Left lung (tissue), 14 donors: Measurements from ENCODE around the gene ACTR1A. TPM values are rescaled to one million over a fixed set of nuclear protein-coding genes. Genes with fewer than 3 reads are reported as not detected.
A peak's percentile ranks its signal among the peaks of the same experiment; 100 is the strongest.

Experiments
- ATAC-seq: fragments of 200-7000 bp; cut with Tn5 transposase; one replicate; pipeline ENCODE4 v1.9.1; 2020; ENCODE audit warnings: moderate library complexity
- DNase-seq, 4 donors: peaks; one replicate each; pipeline ENCODE4 v3.0.0-alpha.2; 2013 to 2020
- H3K27ac ChIP-seq, 2 donors: fragments of 200-600 bp; sonication (generic) in 1 of 2; one replicate each; pipeline versions ENCODE4 v1.5.0 to v1.8.0; 2020 to 2021
- H3K27me3 ChIP-seq, 2 donors: fragments of 200-600 bp; sonication (generic) in 1 of 2; one replicate each; pipeline versions ENCODE4 v1.5.0 to v1.8.0; 2020 to 2021
- H3K36me3 ChIP-seq, 2 donors: fragments of 200-600 bp; sonication (generic) in 1 of 2; one replicate each; pipeline versions ENCODE4 v1.5.0 to v1.8.0; 2020 to 2021
- H3K4me1 ChIP-seq, 2 donors: fragments of 200-600 bp; one replicate each; pipeline ENCODE4 v1.8.0; 2021
- H3K4me3 ChIP-seq, 2 donors: fragments of 200-600 bp; sonication (generic) in 1 of 2; one replicate each; pipeline versions ENCODE4 v1.5.0 to v1.8.0; 2020 to 2021; ENCODE audit warnings: mild to moderate bottlenecking in 1 of 2
- H3K9me3 ChIP-seq, 2 donors: fragments of 200-600 bp; sonication (generic) in 1 of 2; one replicate each; pipeline versions ENCODE4 v1.5.0 to v1.8.0; 2020 to 2021
- intact Hi-C, 2 donors: fragments of 100-400 bp; cut with DNase I; formaldehyde crosslinking; loops; one replicate each; pipeline versions ENCODE4 v1.11.2 to v1.14.2; 2022
- long read RNA-seq, 12 donors: library from polyadenylated mRNA in 2 of 12; unstranded in 2 of 12; transcript quantifications; one replicate each; pipeline ENCODE4 v2.0.0 and lab custom pipeline, GENCODE V29; 2019 to 2026
- polyA plus RNA-seq, 6 donors: library from polyadenylated mRNA; unstranded; fragments of 120-200 nt; gene quantifications; one replicate each; pipeline ENCODE4 v1.2.1, GENCODE V29; 2013; ENCODE audit not compliant: insufficient read length in 6 of 6
- total RNA-seq, 2 donors: library from RNA; stranded (reverse); fragmentation: NEBNext Ultra II Directional; extraction: Animal tissue kit (Norgen Biotek cat#: 25700); gene quantifications; one replicate each; pipeline ENCODE4 v1.2.1, GENCODE V29; 2021
- TF ChIP-seq, protein P1 (sequence below), 2 donors: fragments of 200-600 bp; sonication (generic) in 1 of 2; IDR thresholded peaks; one replicate each; pipeline versions ENCODE4 v1.5.0 to v1.8.0; 2021; ENCODE audit warnings: antibody characterized with exemption in 2 of 2
- donor health status: DM: no; HTN: yes; CAD: no.
- donor health status: DM: no; HTN: no; CAD: no.

Gene ACTR1A
- total RNA-seq (100 to 1,000 TPM; 104 to 122 TPM), polyA plus RNA-seq (10 to 100 TPM; 78.4 to 92.6 (median 83.6) TPM)
- long read RNA-seq, donor 1, transcript ACTR1A-201 (11 exons, 2,829 nt): major isoform, 18 of 51 reads
- long read RNA-seq, donor 1, partial matches to known transcripts: 15 of 51 reads
- long read RNA-seq, donor 1, other reads (novel, unspliced or antisense): 17 of 51 reads
- long read RNA-seq, donor 2, transcript ACTR1A-201 (11 exons, 2,829 nt): major isoform, 23 of 25 reads
- long read RNA-seq, donor 2, partial matches to known transcripts: 0 of 25 reads
- long read RNA-seq, donor 2, other reads (novel, unspliced or antisense): 0 of 25 reads
- long read RNA-seq, donor 3, transcript ACTR1A-201 (11 exons, 2,829 nt): major isoform, 23 of 24 reads
- long read RNA-seq, donor 3, partial matches to known transcripts: 0 of 24 reads
- long read RNA-seq, donor 3, other reads (novel, unspliced or antisense): 0 of 24 reads
- long read RNA-seq, donor 4, transcript ACTR1A-201 (11 exons, 2,829 nt): major isoform, 41 of 55 reads
- long read RNA-seq, donor 4, partial matches to known transcripts: 0 of 55 reads
- long read RNA-seq, donor 4, other reads (novel, unspliced or antisense): 13 of 55 reads
- long read RNA-seq, donor 5, transcript ACTR1A-201 (11 exons, 2,829 nt): major isoform, 14 of 22 reads
- long read RNA-seq, donor 5, partial matches to known transcripts: 7 of 22 reads
- long read RNA-seq, donor 5, other reads (novel, unspliced or antisense): 0 of 22 reads
- long read RNA-seq, donor 6, transcript ACTR1A-201 (11 exons, 2,829 nt): major isoform, 33 of 39 reads
- long read RNA-seq, donor 6, partial matches to known transcripts: 6 of 39 reads
- long read RNA-seq, donor 6, other reads (novel, unspliced or antisense): 0 of 39 reads
- long read RNA-seq, donor 7, transcript ACTR1A-201 (11 exons, 2,829 nt): major isoform, 11 of 17 reads
- long read RNA-seq, donor 7, partial matches to known transcripts: 6 of 17 reads
- long read RNA-seq, donor 7, other reads (novel, unspliced or antisense): 0 of 17 reads
- long read RNA-seq, donor 8, transcript ACTR1A-201 (11 exons, 2,829 nt): major isoform, 16 of 37 reads
- long read RNA-seq, donor 8, partial matches to known transcripts: 18 of 37 reads
- long read RNA-seq, donor 8, other reads (novel, unspliced or antisense): 0 of 37 reads
- long read RNA-seq, donor 9: 0 reads
- long read RNA-seq, donor 10, transcript ACTR1A-201 (11 exons, 2,829 nt): major isoform, 63 of 77 reads
- long read RNA-seq, donor 10, partial matches to known transcripts: 1 of 77 reads
- long read RNA-seq, donor 10, other reads (novel, unspliced or antisense): 13 of 77 reads
- long read RNA-seq, donor 11, transcript ACTR1A-202 (4 exons, 3,519 nt): minor isoform, 7 of 79 reads
- long read RNA-seq, donor 11, transcript ACTR1A-201 (11 exons, 2,829 nt): major isoform, 54 of 79 reads
- long read RNA-seq, donor 11, partial matches to known transcripts: 15 of 79 reads
- long read RNA-seq, donor 11, other reads (novel, unspliced or antisense): 0 of 79 reads
- long read RNA-seq, donor 12, transcript ACTR1A-201 (11 exons, 2,829 nt): major isoform, 13 of 135 reads
- long read RNA-seq, donor 12, partial matches to known transcripts: 100 of 135 reads
- long read RNA-seq, donor 12, other reads (novel, unspliced or antisense): 21 of 135 reads

DNA sequence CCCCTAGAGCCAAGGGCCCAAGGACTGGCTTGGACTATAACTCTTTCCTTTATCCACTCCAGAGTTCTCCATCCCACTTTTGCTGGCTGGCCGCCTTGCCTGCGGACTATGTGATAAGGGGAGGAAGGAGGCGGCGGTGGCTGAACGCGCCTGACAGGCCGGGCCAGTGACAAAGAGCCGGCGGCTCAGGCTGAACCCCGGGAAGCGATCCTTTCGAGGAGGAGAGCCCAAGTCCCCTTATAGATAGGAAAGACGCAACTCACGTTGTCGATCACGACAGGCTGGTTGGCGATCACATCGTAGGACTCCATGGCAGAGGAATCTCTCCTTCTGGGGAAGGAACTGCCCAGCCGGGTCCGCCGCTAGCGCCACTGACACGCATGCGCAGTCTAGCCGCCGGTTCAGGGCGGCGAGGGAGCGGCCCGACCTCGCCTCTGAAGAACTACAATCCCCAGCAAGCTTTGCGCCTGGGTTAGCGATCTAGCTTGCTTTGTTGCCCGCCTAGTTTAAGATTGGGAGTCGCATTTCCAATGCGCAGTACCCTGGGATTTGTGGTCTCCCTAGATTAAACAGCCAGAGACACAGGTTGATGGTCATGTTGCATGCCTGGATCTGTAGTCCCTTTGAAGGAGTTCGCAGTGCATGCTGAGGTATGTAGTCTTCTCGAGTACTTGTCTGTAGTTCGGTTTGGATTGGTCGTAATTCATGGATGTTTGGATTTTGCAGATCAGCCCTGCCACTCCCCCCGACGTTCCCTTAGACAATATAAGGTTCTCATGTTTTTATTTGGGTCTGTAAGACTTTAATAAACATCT lies at the start of gene ACTR1A:
TSS of gene ACTR1A (minus strand) at position 376 of the 815 bp plus-strand sequence. CDS start at position 311, 65 bp downstream.
- intact Hi-C loops: loop anchor here in 1 of 2 donors (10.0 kb wide), 1 partner anchor 82 kb away; no protein-coding TSS in a partner anchor
- peaks cover 41 to 81% of the 10 kb centered on the region in 2 donors for H3K4me1 ChIP-seq
- H3K27me3 ChIP-seq: no peaks in the 10 kb centered on the region
- no peaks in the 10 kb centered on the region for H3K9me3 ChIP-seq
- TF ChIP-seq, protein P1, sequence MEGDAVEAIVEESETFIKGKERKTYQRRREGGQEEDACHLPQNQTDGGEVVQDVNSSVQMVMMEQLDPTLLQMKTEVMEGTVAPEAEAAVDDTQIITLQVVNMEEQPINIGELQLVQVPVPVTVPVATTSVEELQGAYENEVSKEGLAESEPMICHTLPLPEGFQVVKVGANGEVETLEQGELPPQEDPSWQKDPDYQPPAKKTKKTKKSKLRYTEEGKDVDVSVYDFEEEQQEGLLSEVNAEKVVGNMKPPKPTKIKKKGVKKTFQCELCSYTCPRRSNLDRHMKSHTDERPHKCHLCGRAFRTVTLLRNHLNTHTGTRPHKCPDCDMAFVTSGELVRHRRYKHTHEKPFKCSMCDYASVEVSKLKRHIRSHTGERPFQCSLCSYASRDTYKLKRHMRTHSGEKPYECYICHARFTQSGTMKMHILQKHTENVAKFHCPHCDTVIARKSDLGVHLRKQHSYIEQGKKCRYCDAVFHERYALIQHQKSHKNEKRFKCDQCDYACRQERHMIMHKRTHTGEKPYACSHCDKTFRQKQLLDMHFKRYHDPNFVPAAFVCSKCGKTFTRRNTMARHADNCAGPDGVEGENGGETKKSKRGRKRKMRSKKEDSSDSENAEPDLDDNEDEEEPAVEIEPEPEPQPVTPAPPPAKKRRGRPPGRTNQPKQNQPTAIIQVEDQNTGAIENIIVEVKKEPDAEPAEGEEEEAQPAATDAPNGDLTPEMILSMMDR (IDR thresholded peaks at IDR 0.05): no peak
- H3K27ac ChIP-seq: peak within 1 kb of the TSS; percentile 85 to 91
- H3K4me3 ChIP-seq: peak within 1 kb of the TSS; percentile 92 to 97
- H3K36me3 ChIP-seq: no peaks in the 10 kb centered on the region
- ATAC-seq (peak; percentile 84), DNase-seq (peak; percentile 97 to 99 (median 98))

DNA sequence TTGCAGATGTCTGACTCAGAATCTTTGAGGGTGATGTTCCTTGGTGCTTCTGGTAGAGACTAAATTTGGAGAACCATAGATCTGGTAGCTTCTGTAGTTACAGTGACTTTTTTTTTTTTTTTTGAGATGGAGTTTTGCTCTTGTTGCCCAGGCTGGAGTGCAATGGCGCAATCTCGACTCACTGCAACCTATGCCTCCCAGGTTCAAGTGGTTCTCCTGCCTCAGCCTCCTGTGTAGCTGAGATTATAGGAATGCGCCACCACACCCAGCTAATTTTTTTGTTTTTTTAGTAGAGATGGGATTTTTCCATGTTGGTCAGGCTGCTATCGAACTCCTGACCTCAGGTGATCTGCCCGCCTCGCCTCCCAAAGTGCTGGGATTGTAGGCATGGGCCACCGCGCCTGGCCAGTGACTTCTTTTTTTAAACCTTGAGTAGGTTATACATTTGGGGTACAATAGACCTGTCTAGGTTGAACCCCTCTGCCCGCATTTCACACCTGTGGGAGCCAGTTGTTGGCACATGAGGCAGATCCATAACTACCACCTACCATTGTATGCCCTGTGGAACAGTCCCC lies 48.2 kb upstream of the ACTR1A start:
- intact Hi-C loops: no loop called here
- peaks cover 10 to 20% of the 10 kb centered on the region in 2 donors for H3K4me1 ChIP-seq
- peaks cover 0 to 26% of the 10 kb centered on the region in 2 donors for H3K36me3 ChIP-seq
- DNase-seq: no peak
- H3K27ac ChIP-seq: no peak overlapping the region
- TF ChIP-seq, protein P1 (IDR thresholded peaks at IDR 0.05): no peak
- no peaks in the 10 kb centered on the region for H3K9me3 ChIP-seq
- H3K27me3 ChIP-seq: no peaks in the 10 kb centered on the region
- no peak overlapping the region for H3K4me3 ChIP-seq
- peak; percentile 31 for ATAC-seq

DNA sequence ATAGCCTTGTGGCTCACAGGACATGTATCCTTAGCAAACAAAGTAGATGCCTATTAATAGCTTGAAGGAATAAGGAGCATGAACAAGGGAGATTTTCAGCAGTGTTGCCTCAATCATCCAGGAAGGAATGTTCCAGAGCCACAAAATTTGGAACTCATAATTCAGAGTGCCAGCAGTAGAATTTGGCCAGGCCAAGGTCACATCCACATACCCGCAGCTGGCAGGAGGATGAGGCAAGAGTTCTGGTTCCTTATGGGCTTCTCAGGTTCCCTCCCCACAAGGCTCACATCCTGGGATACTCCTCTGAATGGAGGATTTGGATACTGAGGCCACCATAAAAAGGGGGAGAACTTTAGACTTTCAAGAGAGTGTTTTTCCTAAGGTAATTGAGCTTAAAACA lies 47.0 kb upstream of the ACTR1A start:
- TF ChIP-seq, protein P1 (IDR thresholded peaks at IDR 0.05): no peak
- intact Hi-C loops: no loop called here

More for the DNA sequence above, 47.0 kb upstream of the ACTR1A start:
- peaks cover 10 to 24% of the 10 kb centered on the region in 2 donors for H3K4me1 ChIP-seq
- DNase-seq: no peak
- H3K4me3 ChIP-seq: no peak overlapping the region
- H3K27ac ChIP-seq: no peak overlapping the region
- no peaks in the 10 kb centered on the region for H3K27me3 ChIP-seq
- ATAC-seq: no peak
- no peaks in the 10 kb centered on the region for H3K9me3 ChIP-seq
- H3K36me3 ChIP-seq: peaks cover 0 to 26% of the 10 kb centered on the region in 2 donors
